ENCODE data around the gene UMOD.

Gene UMOD

GRCh38 chr16:20355114-20355782, 2.7 kb upstream of the UMOD start:
- H3K4me3 ChIP-seq (ENCODE audit: severe bottlenecking): no peak overlapping the region
- no peaks in the 10 kb centered on the region for H3K9me3 ChIP-seq (ENCODE audit: severe bottlenecking)
- no peak for ATAC-seq (ENCODE audit: low read depth)
- H3K4me1 ChIP-seq (ENCODE audit: insufficient read depth, poor library complexity, severe bottlenecking): no peaks in the 10 kb centered on the region
- peaks cover 15% of the 10 kb centered on the region for H3K27me3 ChIP-seq (ENCODE audit: insufficient read depth, poor library complexity, severe bottlenecking)
- H3K27ac ChIP-seq (ENCODE audit: poor library complexity, severe bottlenecking): no peak overlapping the region
- TF ChIP-seq CTCF (IDR thresholded peaks at IDR 0.05; ENCODE audit: poor library complexity, severe bottlenecking): no peak
- H3K36me3 ChIP-seq (ENCODE audit: low read depth): no peaks in the 10 kb centered on the region
- DNase-seq (ENCODE audit: low spot score): no peak

- Histone ChIP-seq H3K27ac (ENCODE audit: poor library complexity, severe bottlenecking) (no peak overlapping the region), H3K4me1 (ENCODE audit: insufficient read depth, poor library complexity, severe bottlenecking) (no peaks in the 10 kb centered on the region), H3K9me3 (ENCODE audit: severe bottlenecking) (no peaks in the 10 kb centered on the region), H3K27me3 (ENCODE audit: insufficient read depth, poor library complexity, severe bottlenecking) (peaks cover 12% of the 10 kb centered on the region), H3K36me3 (ENCODE audit: low read depth) (no peaks in the 10 kb centered on the region), H3K4me3 (ENCODE audit: severe bottlenecking) (no peak overlapping the region)
- no peak for DNase-seq (ENCODE audit: low spot score)
- TF ChIP-seq CTCF (IDR thresholded peaks at IDR 0.05; ENCODE audit: poor library complexity, severe bottlenecking): no peak
- no peak for ATAC-seq (ENCODE audit: low read depth)
Measured at GRCh38 chr16:20353379-20353778, 864 bp upstream of the UMOD start.

GRCh38 chr16:20349615-20350014, 2.9 kb downstream of the UMOD start:
- no peak for ATAC-seq (ENCODE audit: low read depth)

DNA sequence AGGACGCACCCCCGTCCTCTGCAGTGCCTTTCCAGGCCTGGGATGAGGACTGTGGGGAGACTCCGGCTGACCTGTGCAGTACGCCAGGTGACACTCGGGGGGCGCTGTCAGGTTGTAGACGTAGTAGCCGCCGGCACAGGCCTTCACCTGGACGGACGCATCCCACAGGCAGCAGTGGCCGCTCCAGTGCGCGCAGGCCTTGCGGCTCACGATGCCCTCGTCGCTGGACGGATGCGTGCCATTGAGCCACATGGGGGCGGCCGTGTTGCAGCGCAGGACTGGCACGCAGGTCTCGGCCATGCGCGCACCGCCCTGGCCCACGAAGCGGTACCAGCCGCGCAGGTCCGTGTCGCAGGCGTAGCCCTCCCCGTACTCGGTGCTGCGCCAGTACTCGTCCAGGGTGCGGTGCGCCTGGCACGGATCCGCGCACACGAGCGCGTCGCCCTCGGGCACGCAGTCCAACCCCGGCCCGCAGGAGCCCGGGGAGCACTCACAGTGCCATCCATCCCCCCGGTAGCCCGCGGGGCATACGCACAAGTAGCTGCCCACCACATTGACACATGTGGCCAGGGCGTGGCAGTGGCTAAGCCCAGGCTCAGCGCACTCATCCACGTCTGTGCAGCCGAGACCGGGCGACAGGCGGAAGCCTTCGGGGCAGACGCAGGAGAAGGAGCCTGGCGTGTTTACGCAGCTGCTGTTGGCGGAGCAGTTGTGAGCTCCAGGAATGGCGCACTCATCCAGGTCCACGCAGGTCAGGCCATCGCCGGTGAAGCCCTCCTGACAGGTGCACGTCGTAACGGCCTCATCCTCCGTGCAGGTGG, 3.9 kb downstream of the UMOD start:
- TF ChIP-seq CTCF (IDR thresholded peaks at IDR 0.05; ENCODE audit: poor library complexity, severe bottlenecking): no peak
- peak; percentile 23; the same call in 2 of the 3 replicates for ATAC-seq (ENCODE audit: low read depth)
- no peak for DNase-seq (ENCODE audit: low spot score)

More at GRCh38 chr16:20349615-20350014, 2.9 kb downstream of the UMOD start:
- no peaks in the 10 kb centered on the region for H3K9me3 ChIP-seq (ENCODE audit: severe bottlenecking)
- H3K27me3 ChIP-seq (ENCODE audit: insufficient read depth, poor library complexity, severe bottlenecking): peaks cover 7% of the 10 kb centered on the region
- H3K4me3 ChIP-seq (ENCODE audit: severe bottlenecking): no peak overlapping the region
- no peak overlapping the region for H3K27ac ChIP-seq (ENCODE audit: poor library complexity, severe bottlenecking)
- DNase-seq (ENCODE audit: low spot score): no peak
- H3K4me1 ChIP-seq (ENCODE audit: insufficient read depth, poor library complexity, severe bottlenecking): no peaks in the 10 kb centered on the region
- no peak for TF ChIP-seq CTCF (IDR thresholded peaks at IDR 0.05; ENCODE audit: poor library complexity, severe bottlenecking)
- no peaks in the 10 kb centered on the region for H3K36me3 ChIP-seq (ENCODE audit: low read depth)

More for the DNA sequence above, 3.9 kb downstream of the UMOD start:
- peaks cover 4% of the 10 kb centered on the region for H3K27me3 ChIP-seq (ENCODE audit: insufficient read depth, poor library complexity, severe bottlenecking)
- H3K36me3 ChIP-seq (ENCODE audit: low read depth): no peaks in the 10 kb centered on the region
- H3K27ac ChIP-seq (ENCODE audit: poor library complexity, severe bottlenecking): no peak overlapping the region
- no peak overlapping the region for H3K4me3 ChIP-seq (ENCODE audit: severe bottlenecking)
- no peaks in the 10 kb centered on the region for H3K9me3 ChIP-seq (ENCODE audit: severe bottlenecking)
- no peaks in the 10 kb centered on the region for H3K4me1 ChIP-seq (ENCODE audit: insufficient read depth, poor library complexity, severe bottlenecking)
